ENCODE data around the gene HK2.
"Not testable (repeated sequence)": the region's sequence is repeated elsewhere in the genome, so short reads cannot be mapped to it uniquely, and the experiment has no call there.

HK2 gene

DNA sequence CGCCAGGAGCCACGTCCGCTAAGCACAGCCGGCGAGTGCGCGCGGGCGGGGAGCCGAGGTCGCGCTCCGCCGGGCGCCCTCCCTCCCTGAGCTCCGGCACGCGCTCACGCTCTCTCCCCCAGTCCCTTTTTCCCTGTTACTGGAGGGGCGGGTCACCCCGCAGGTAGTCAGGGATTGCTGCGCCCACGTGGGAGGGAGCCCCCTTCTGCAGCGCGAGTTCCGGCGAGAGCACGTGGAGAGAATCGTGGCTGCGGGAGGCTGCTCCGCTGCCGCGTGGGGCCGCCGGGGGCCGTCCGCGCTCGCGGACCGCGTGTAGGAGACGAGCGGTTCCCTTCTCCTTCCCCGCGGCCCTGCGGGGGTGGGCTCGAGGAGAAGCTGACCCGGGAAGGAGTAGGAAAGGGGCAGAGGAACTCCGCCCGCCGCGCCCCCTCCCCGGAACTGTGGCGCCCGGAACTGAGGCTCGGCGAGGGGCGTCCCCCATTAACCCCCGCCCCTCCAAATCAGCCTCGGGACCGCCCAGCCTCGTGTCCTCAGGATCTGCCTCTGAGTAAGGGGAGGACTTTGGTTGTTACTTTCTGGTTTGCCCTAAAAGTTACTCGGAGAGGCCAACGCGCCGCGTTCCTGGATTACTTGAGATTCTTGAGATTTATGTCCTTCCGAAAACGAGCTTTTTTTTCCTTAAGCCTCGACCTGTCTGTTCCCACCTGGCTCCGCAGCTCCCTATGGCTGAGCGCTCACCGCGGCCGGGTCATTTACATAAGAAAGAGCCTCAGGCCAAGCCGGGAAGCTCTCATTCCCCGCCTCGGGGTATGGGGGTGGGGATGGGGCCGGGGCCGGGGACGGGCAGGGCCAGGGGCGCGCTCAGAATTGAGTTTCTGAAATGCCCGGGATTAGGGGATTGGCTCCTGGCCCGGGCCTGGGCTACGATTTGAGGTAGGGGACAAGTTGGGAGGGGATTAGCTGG lies 1.1 kb downstream of the HK2 start:
- DNase-seq (ENCODE audit: low read depth) = no peak

DNA sequence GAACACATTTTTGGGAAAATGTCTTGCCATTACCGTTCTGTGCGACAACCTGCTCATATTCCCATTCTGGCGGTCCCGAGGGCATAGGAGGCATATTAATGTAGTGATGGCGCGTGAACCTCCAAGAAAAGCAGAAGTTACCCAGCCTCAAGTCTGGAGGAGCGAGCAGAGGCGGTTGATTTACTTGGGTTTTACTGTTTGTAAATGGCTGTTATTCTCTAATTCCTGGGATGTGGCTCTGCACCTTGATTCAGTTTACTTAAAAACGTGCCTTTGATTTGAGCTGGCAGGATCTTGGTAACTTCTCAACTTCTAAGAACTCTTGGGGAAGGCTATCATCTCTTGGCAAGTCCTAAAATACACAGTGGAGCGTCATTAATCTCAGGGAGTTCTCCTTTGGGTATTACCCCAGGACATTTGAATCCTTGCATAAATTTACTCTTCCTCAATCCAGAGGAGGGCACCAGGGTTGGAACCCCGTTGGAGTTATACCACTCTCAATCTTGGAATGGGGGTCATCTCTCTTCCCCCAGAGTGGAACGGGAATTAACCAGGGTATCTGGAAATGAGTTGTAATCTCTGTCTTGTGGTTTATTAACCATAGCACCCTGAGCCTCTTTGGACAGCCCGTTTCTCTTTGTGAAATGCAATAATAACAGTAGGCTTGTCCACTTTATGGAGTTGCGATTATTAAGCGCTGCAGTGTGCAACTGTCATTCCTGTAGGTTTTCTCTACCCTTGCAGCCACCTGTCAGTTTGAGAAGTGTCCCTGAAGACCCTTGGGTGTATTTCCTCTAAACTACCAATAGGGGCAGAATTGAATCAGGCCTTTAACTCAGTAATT lies 2.1 kb downstream of the HK2 start:
- DNase-seq (ENCODE audit: low read depth) = no peak

DNA sequence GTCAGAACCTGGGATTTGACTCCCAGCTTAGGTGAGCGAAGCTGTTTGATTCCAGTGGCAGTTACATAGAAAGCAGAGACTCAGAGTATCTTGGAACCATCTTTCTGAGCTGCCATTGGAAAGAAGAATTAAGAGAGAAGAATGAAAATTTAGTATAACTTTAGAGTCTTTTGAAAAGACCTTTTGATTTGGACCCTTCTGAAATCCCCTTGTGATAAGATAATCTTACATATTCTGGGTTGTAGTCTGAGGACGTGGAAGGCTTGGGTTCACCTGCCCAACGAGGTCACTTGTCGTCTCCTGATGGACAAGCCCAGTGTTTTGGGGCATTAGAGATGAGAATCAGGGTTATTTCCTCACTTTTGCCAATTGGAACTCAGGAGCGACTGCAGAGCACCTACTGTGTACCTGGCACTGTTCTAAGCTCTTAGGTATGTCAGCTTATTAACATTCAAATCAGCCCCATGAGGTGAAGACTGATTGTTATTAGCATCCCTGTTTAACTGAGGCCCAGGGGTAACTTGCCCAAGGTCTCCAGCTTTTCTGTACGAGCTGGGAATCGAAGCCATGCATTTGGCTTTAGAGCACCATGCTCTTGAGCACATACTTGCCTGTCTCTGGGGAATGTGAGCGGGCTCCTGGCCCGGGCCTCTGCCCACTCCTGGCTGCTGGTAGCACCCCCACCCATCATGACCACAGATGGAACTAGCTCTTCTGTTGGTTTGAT lies 2.9 kb downstream of the HK2 start:
- no peak for DNase-seq (ENCODE audit: low read depth)

DNA sequence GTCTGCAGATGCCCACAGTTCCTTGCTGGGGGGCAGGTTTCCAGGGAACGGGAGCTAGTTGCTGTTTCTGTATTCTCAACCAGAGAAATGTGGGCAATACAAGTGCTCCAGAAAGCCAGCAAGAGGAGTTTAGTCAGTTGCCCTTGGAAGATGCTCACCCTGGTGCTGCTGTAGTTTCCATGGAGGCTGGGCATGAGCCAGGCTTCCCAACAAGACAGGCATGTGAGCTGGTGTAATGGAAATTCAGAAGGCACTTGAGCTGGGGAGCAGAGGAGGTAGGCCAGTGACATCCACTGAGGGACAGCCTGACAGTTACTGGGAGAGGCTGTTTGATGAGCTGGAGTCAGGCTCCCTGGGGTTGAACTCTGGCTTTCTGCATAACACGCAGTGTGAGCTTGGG lies 7.7 kb downstream of the HK2 start:
- no peak for DNase-seq (ENCODE audit: low read depth)

DNA sequence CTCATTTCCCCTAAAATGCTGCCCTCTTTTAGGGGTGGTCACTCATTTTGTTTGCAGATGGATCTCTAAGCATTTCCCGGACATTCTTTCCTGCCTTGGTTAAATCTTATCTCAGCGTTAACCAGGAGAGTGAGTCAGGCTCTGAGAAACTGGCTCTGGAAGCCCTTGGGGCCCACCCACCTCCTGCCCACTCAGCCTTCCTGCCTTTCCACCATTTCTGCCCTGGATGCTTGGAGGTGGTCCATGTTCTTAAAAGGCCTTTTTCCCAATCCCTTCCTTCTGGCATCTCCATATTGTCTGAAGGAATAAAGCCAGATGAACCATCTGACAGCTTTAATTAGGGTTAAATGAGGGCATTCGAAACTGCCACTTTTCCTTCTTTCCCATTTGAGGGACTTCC lies 9.5 kb downstream of the HK2 start:
- DNase-seq (ENCODE audit: low read depth) = no peak

DNA sequence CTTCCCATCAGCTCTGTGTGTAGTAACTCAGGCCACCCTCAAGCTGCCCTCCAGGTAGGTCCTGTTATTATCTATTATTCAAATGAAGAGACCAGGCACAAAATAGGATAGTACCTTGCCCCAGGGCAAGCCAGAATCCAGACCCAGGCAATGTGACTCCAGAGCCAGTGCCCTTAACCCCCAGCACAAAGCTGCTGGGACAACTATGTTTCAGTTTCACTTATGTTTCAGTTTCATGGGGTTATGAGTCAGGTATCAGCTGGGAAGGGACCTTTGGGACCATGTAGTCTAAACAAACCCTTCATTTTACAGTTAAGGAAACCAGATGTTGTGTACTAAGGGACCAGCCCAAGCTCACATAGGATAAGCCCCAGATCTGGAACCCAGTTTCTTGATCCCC lies 10.0 kb downstream of the HK2 start:
- no peak for DNase-seq (ENCODE audit: low read depth)

DNA sequence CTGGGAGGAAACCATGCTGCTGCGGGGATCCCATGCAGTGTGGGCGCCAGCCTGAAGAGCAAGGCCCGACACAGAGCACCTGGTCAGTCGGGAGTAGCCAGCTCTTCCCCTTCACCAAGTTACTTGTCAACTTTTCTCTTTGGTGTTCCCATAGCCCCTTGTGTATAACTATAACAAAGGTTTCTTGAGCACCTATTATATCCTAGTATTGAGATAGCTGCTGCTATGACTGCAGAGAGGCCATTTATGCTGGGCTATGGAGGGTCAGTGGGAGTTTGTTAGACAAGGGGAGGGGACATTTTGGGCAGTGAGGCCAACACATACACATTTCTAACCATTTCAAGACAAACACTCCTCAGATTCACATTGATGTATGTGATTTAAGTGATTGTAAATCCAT lies 10.8 kb downstream of the HK2 start:
- no peak for DNase-seq (ENCODE audit: low read depth)

DNA sequence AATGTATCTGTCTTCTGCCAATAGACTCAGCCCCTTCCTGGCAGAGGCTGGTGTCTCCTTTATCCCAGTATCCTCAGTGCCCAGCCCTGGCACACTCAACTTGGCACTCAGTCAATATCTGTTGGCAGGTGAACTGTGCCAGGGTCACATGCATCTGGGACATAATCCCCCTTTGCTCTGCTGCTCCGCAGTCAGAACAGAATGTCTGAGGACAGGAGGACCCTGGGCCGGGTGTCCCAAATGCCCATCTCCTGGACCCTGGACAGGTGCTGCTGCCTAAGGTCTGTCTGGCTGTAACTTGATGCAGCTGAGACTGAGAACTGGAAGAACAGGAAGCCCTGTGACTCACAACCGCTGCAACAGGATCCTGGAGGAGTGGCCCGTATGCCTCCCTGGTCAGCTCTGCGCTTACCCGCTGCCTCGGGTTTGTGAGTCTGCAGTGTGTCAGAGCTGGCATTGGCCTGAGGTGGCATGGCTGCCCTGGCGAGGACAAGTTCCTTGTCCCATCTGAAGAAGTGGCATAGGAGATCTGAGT lies 11.4 kb downstream of the HK2 start:
- DNase-seq (ENCODE audit: low read depth) = no peak

DNA sequence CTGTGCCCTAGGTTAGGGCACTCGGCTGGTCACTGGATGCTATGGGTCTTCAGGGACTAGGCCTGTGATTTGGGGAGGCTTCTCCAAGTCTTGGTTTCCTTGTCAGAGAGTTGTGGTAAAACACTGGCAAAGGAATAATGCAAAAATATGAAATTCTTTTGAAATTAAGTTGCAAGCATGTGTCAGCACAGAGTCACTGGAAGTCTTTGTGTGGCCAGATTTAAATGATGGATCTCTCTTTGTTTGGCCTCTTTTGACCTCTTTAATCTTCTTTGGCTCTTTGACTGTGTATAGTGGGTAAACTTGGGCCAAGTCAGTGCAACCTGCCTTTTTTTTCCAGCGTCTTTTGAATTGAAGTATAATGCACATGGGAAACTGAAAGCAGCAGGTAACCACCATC lies 12.1 kb downstream of the HK2 start:
- DNase-seq (ENCODE audit: low read depth) = no peak

DNA sequence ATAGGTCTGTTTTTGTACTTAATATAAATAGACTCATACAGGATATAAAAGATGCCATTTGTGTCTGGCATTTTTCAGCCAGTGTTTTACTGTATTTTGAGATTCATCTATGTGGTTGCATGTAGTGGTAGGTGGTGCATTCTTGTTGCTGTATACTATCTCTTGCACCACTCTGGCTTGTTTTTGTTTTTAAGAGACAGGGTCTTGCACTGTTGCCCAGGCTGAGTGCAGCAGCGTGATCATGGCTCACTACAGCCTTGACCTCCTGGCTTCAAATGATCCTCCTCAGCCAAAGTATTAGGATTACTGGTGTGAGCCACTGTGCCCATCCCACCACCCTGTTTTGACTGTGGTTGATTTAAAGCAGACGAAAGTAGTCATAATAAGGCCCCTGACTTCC lies 12.6 kb downstream of the HK2 start:
- DNase-seq (ENCODE audit: low read depth) = no peak

DNA sequence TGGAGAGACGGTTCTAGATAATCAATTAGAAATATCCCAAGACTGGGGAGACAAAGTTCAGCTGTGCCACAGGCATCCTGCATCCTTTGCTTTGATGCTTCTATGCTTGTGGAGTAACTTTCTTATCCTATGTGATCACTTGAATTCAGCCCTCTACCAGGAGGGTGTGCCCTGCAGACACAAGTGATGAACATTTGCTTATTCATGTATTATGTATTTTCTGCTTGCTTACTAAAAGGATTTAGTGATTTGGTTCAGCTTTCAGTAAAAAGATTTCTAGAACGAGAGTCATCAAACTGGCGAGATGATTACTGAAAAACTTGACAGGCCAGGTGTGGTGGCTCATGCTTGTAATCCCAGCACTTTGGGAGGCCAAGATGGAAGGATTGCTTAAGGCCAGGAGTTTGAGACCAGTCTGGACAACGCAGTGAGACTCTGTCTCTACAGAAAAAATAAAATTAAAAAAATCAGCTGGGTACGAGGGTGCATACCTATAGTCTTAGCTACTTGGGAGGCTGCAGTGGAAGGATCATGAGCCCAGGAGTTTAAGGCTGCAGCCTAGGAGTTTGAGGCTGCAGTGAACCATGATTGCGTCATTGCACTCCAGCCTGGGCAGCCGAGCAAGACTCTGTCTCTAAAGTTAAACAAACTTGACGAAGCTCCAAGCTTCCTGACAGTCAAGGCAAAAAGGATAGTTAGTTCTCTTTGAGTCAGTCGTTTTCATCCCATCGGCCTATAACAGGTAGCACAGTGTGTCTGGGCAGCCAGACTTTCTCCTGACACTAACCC lies 13.3 kb downstream of the HK2 start:
- DNase-seq (ENCODE audit: low read depth) = no peak

DNA sequence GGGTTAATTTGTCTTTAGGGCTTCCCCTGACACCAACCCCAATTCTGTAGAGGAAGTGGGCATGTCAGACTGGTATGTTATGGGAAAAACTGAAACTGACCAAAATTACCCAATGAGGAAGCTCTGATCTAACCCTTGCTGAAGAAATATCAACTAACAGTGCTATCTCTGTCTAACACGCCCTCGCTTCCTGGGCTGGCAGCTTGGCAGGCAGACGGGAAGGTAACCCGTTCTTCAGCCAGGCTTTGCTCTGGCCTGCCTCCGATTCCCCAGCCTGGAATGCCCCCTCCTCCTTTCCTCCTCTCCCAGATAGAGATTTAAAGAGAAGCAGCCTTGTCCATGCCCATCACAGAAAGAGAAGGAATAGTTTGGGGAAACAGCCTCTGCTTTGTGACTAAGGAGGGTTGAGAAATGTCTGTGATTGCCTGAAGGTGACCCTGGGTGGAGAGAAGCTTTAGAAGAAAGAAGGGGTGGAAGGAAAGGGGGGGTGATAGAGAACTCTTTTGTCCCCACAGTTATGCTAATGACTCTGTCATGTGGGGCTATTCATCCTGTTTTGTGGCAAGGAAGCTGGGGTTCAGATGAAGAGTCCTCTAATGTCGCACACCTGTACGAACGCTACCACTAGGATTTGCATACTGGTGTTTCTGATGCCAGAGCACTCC lies 15.4 kb downstream of the HK2 start:
- DNase-seq (ENCODE audit: low read depth) = no peak

DNA sequence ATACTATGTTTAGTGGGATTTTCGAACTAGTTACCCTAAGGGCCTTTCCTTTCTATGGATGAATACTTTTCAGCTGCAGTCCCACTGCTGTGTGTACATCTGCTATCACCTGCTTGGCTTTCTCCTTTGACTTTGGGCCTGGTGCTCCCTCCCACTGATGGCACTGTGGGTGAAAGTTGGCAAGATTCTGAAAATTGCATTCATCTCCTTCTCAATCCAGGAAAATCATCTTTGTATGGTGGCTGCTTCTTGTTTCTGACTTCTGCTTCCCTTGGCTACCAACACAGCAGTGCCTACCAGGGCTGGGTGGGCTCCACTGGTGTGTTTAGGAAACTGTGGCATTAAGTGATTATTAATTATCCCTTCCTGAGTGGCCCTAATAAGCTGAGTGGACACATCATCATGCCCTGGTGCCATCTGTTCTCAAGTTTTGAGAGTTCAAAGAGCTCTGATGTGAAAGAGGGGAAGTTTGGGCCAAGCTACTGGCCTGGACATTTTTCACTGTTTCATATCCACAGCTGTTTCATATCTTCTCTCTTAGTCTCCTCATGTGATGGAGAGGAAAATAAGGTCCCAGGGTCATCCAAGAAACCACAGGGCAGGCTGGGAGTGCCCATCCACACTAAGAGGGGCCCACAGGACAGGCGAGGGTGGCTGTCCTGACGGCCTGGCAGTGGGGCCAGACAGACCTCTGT lies 16.7 kb downstream of the HK2 start:
- no peak for DNase-seq (ENCODE audit: low read depth)

DNA sequence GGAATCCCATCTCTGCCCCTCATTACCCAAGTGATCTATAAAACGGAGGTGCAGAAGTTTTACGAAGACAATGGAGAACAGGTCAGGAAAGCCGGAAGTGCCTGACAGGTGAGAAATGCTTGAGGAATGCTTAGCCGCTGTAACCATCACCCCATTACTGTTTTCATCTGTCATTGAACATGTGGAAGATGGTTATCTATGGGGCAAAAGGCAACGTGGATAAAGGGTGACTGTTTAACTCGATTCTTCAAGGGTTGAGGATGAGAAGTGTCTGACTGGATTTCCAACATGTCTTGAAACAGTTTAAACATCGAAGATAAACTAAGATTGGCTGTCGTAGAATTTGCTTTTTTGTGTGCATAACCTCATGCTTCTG lies 17.3 kb downstream of the HK2 start:
- DNase-seq (ENCODE audit: low read depth) = no peak

DNA sequence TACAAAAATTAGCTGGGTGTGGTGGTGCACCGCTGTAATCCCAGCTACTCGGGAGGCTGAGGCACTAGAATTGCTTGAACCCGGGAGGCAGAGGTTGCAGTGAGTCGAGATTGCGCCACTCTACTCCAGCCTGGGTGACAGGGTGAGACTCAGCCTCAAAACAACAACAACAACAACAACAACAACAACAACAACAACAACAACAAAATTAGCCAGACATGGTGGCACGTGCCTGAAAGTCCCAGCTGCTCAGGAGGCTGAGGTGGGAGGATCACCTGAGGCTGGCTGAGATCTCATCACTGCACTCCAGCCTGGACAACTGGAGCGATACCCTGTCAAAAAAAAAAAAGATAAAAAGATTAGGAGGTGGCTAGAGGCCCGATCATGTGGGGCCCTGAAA lies 19.4 kb downstream of the HK2 start:
- not testable (repeated sequence) for DNase-seq (ENCODE audit: low read depth)

DNA sequence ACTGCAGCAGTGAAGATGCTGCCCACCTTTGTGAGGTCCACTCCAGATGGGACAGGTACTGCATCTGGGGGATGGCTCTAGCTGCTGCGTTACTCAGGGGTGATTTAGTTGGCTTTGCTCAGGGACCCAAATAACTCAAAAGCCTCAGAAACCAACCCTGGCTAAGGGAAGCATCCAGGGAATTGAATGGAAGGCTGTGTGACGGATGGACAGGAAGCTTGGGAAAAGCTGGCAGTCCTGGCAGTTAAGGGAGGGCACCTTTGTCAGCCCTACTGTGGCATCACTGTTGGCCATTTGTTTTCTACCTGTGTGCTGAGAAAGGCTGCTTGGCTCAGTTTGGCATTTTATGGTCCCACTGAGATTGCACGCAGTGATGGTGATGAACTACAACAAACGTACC lies 20.5 kb downstream of the HK2 start:
- no peak for DNase-seq (ENCODE audit: low read depth)

DNA sequence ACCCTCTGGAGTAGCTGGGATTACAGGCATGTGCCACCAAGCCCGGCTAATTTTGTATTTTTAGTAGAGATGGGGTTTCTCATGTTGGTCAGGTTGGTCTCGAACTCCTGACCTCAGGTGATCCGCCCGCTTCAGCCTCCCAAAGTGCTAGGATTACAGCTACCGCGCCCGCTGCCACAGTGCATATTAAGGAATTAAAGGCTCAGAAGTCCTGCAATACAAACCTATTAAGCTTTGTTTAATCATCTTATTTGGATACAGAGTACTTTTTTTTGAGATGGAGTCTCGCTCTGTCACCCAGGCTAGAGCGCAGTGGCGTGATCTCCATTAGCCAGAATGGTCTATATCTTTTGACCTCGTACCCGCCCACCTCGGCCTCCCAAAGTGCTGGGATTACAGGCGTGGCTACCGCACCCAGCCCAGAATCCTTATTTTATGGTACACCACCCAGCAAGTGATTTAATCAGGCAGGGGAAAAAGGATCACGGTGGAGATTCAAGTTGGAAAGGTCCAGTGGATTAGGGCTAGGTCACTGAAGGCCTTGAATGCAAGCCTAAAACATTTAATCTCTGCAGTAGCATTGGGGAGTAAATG lies 21.3 kb downstream of the HK2 start:
- not testable (repeated sequence) for DNase-seq (ENCODE audit: low read depth)

DNA sequence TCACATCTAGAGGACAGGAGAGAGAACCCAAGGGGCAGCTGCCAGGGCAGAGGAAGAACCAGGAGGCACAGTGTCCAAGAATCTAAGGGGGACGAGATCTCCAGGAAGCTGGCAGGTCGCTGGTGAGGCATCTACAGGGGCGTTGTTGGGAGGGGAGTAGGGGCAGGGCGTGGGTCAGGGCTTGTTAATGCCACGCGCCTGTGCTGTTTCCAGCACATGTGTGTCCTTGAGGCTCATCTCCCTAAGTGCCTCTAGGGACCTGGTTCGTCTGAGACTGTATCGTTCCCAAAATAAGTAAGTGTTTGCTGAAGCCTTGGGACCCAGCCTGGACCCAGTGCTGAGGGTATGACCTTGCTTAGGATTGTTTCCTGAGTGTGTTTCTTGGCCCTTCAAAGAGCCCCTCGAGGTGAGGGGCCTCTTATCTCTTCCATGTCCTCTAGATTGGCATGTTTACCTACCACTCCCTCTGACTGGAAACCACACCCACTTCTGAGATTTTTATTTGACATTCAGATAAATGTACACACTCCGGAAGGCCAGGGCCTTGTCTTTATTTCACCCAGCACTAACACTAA lies 22.2 kb downstream of the HK2 start:
- no peak for DNase-seq (ENCODE audit: low read depth)

DNA sequence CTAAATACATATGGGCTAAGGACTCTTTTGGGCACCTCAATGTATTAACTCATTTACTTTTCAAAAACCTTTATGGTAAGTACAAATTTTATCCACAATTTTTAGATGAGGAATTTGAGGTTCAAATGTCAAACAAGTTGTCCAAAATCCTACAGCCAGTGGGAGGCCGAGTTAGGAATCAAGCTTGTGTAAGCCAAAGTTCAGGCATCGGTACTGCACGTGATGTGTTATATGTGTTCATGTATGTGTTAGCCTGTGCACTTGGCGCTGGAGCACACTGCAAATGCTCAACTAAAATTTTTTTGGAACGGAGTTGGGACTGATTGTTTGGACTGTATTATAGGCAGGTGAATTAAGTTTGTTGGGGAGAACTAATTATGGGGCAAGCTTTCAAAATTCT lies 22.7 kb downstream of the HK2 start:
- no peak for DNase-seq (ENCODE audit: low read depth)

DNA sequence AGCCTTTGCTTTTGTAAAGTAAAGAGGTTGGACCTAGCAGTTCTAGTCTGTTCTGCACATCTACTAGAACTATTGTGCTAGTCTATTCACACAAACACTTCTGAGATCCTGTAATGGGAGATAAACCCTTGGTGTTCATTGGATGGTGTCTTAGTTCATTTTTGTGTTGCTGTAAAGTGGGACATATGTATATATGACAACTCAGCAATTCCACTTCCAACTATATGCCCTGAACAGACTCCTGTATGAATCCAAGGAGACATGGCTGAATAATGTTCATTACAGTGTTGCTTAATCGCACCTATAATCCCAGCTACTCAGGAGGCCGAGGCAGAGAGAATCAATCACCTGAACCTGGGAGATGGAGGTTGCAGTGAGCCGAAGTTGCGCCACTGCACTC lies 23.3 kb downstream of the HK2 start:
- DNase-seq (ENCODE audit: low read depth) = no peak
